ENCODE results near the gene THADA. TPM values are rescaled to one million over a fixed set of nuclear protein-coding genes. Genes with fewer than 3 reads are reported as not detected.

THADA gene
- total RNA-seq, 2 experiments from 2014 or later: 31.2 to 32.3 TPM

GRCh38 chr2:43572244-43572643 lies 23.6 kb downstream of the THADA start:
- Histone ChIP-seq H3K9me3 (ENCODE audit: low read length) (no peaks in the 10 kb centered on the region), H3K27ac (ENCODE audit: low read depth, low read length, poor library complexity, severe bottlenecking) (no peak overlapping the region), H3K36me3 (ENCODE audit: insufficient read depth, low read length) (peaks cover 94% of the 10 kb centered on the region), H4K20me1 (ENCODE audit: insufficient read depth, low read length) (no peaks in the 10 kb centered on the region), H3K4me3 (ENCODE audit: low read depth, low read length, poor library complexity, severe bottlenecking) (no peak overlapping the region), H3K4me2 (ENCODE audit: low read length) (no peak overlapping the region), H3K4me1 (ENCODE audit: insufficient read depth, low read length, poor library complexity, severe bottlenecking) (no peaks in the 10 kb centered on the region), H3K79me2 (ENCODE audit: insufficient read depth, low read depth, low read length) (no peaks in the 10 kb centered on the region), H3K9me2 (ENCODE audit: insufficient read depth, low read length) (no peaks in the 10 kb centered on the region), H2AFZ (ENCODE audit: low read length) (no peak overlapping the region)
- TF ChIP-seq CTCF (conservative IDR thresholded peaks at IDR 0.05; ENCODE audit: low read length) (no peak), EZH2phosphoT487 (IDR thresholded peaks at IDR 0.05; ENCODE audit: borderline replicate concordance, low read depth, low read length) (no peak)
- no TSS peak for BruUV-seq (replicated peaks)
- no peak for DNase-seq (ENCODE audit: low spot score)
- intact Hi-C loops (cut with micrococcal nuclease; ENCODE audit: unreplicated experiment): no loop called here
- CTCF ChIA-PET (ENCODE audit: unreplicated experiment): no interaction called here
- POLR2A ChIA-PET: interaction anchor here (0.9 kb wide), 1 partner anchor 109 kb away, joined by 3 read pairs; no protein-coding TSS in a partner anchor

DNA sequence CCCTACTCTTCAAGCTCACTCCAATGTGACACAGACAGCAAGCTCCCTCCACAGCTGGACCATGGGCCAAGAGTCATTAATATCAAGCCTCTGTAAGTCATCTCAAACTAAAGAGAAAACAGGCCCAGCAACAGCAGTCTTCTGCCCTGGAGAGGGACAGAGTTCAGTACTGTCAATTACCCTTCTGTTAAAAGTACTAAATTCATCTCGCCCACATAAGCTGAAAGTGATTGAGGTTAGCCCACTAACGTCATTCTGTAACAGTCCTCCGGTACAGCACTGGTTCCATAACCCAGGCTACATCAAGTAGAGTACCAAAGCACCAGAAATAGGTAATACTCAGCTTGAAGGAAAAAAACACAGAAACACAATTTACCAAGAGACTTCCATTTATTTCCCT lies 25.9 kb downstream of the THADA start:
- H2AFZ ChIP-seq (ENCODE audit: low read length): no peak overlapping the region
- H3K27ac ChIP-seq (ENCODE audit: low read depth, low read length, poor library complexity, severe bottlenecking): no peak overlapping the region
- intact Hi-C loops (cut with micrococcal nuclease; ENCODE audit: unreplicated experiment): no loop called here
- no peak for DNase-seq (ENCODE audit: low spot score)
- H3K9me3 ChIP-seq (ENCODE audit: low read length): no peaks in the 10 kb centered on the region
- no peaks in the 10 kb centered on the region for H3K79me2 ChIP-seq (ENCODE audit: insufficient read depth, low read depth, low read length)
- POLR2A ChIA-PET: interaction anchor here (0.7 to 1.6 kb wide), 3 partner anchors 10 to 125 kb away, joined by 3 to 8 read pairs (median 3); no protein-coding TSS in a partner anchor
- no peaks in the 10 kb centered on the region for H4K20me1 ChIP-seq (ENCODE audit: insufficient read depth, low read length)
- H3K4me1 ChIP-seq (ENCODE audit: insufficient read depth, low read length, poor library complexity, severe bottlenecking): no peaks in the 10 kb centered on the region
- no peaks in the 10 kb centered on the region for H3K9me2 ChIP-seq (ENCODE audit: insufficient read depth, low read length)
- peaks cover 91% of the 10 kb centered on the region for H3K36me3 ChIP-seq (ENCODE audit: insufficient read depth, low read length)
- no peak overlapping the region for H3K4me3 ChIP-seq (ENCODE audit: low read depth, low read length, poor library complexity, severe bottlenecking)
- CTCF ChIA-PET (ENCODE audit: unreplicated experiment): no interaction called here
- TF ChIP-seq EZH2phosphoT487 (IDR thresholded peaks at IDR 0.05; ENCODE audit: borderline replicate concordance, low read depth, low read length) (no peak), CTCF (conservative IDR thresholded peaks at IDR 0.05; ENCODE audit: low read length) (no peak)
- H3K4me2 ChIP-seq (ENCODE audit: low read length): no peak overlapping the region
- no TSS peak for BruUV-seq (replicated peaks)

GRCh38 chr2:43568228-43568627 lies 27.6 kb downstream of the THADA start:
- Histone ChIP-seq H3K4me3 (ENCODE audit: low read depth, low read length, poor library complexity, severe bottlenecking) (no peak overlapping the region), H2AFZ (ENCODE audit: low read length) (no peak overlapping the region), H3K4me1 (ENCODE audit: insufficient read depth, low read length, poor library complexity, severe bottlenecking) (no peaks in the 10 kb centered on the region), H3K9me3 (ENCODE audit: low read length) (no peaks in the 10 kb centered on the region), H4K20me1 (ENCODE audit: insufficient read depth, low read length) (no peaks in the 10 kb centered on the region), H3K4me2 (ENCODE audit: low read length) (no peak overlapping the region), H3K27ac (ENCODE audit: low read depth, low read length, poor library complexity, severe bottlenecking) (no peak overlapping the region), H3K79me2 (ENCODE audit: insufficient read depth, low read depth, low read length) (no peaks in the 10 kb centered on the region), H3K9me2 (ENCODE audit: insufficient read depth, low read length) (no peaks in the 10 kb centered on the region), H3K36me3 (ENCODE audit: insufficient read depth, low read length) (peaks cover 90% of the 10 kb centered on the region)
- DNase-seq (ENCODE audit: low spot score): no peak
- CTCF ChIA-PET (ENCODE audit: unreplicated experiment): no interaction called here
- intact Hi-C loops (cut with micrococcal nuclease; ENCODE audit: unreplicated experiment): no loop called here
- POLR2A ChIA-PET: interaction anchor here (0.7 to 1.7 kb wide), 3 partner anchors 11 to 48 kb away, joined by 3 to 6 read pairs (median 3); no protein-coding TSS in a partner anchor
- no TSS peak for BruUV-seq (replicated peaks)
- TF ChIP-seq CTCF (conservative IDR thresholded peaks at IDR 0.05; ENCODE audit: low read length): no peak

Data from OCI-LY7 (cell line).